Adipose tissue (tissue), 3 donors: Measurements from ENCODE around the gene TULP4. TPM values are rescaled to one million over a fixed set of nuclear protein-coding genes. Genes with fewer than 3 reads are reported as not detected.
"Not testable (repeated sequence)": the region's sequence is repeated elsewhere in the genome, so short reads cannot be mapped to it uniquely, and the experiment has no call there.

Experiments used
- H3K27ac ChIP-seq: one replicate; pipeline ENCODE4 v1.5.1; 2013; ENCODE audit warnings: low read depth, low read length
- WGBS, 3 donors: extraction: QIAGEN DNeasy Blood & Tissue Kit; methylation state at CpG; one replicate each; pipeline ENCODE4 v1.1.7; 2013; 5-methylcytosine and 5-hydroxymethylcytosine counted together
- polyA plus RNA-seq, 3 donors: library from polyadenylated mRNA; stranded (reverse); fragments of 200-250 nt; gene quantifications; one replicate each; pipeline ENCODE4 v1.2.3, GENCODE V29; 2013
- donor health status: healthy with polysubstance abuse.
- donor health status: Bipolar disorder and iron deficiency.
- donor health status: healthy.

The TULP4 gene
- polyA plus RNA-seq, 3 donors, result 2.5 to 7.3 (median 6.6) TPM

DNA sequence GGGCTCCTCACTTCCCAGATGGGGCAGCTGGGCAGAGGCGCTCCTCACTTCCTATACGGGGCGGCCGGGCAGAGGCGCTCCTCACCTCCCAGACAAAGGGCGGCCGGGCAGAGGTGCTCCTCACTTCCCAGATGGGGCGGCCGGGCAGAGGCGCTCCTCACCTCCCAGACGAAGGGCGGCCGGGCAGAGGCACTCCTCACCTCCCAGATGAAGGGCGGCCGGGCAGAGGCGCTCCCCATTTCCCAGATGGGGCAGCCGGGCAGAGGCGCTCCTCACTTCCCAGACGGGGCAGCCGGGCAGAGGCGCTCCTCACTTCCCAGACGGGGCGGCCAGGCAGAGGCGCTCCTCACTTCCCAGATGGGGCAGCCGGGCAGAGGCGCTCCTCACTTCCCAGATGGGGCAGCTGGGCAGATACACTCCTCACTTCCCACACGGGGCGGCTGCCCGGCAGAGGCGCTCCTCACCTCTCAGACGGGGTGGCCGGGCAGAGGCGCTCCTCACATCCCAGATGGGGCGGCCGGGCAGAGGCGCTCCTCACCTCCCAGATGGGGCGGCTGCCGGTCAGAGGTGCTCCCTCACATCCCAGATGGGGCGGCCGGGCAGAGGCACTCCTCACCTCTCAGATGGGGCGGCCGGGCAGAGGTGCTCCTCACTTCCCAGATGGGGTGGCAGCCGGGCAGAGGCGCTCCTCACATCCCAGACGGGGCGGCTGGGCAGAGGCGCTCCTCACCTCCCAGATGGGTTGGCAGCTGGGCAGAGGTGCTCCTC lies 36.7 kb downstream of the TULP4 start:
- WGBS, 3 donors, result 92 to 95% (median 93%) methylated on average over 39 to 47 of the region's 47 CpGs

DNA sequence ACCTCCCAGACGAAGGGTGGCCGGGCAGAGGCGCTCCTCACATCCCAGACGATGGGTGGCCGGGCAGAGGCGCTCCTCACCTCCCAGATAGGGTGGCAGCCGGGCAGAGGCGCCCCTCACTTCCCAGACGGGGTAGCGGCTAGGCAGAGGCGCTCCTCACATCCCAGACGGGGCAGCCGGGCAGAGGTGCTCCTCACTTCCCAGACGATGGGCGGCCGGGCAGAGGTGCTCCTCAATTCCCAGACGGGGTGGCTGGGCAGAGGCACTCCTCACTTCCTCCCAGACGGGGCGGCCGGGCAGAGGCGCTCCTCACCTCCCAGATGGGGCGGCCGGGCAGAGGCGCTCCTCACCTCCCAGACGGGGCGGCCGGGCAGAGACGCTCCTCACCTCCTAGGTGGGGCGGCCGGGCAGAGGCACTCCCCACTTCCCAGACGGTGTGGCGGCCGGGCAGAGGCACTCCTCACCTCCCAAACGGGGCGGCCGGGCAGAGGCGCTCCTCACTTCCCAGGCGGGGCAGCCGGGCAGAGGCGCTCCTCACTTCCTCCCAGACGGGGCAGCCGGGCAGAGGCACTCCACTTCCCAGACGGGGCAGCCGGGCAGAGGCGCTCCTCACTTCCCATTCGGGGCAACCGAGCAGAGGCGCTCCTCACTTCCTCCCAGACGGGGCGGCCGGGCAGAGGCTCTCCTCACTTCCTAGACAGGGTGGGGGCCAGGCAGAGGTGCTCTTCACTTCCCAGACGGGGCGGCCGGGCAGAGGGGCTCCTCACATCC lies 37.4 kb downstream of the TULP4 start:
- H3K27ac ChIP-seq, result not testable (repeated sequence)
- WGBS, 3 donors, result 95 to 99% (median 97%) methylated on average over 49 to 54 of the region's 54 CpGs

More for the DNA sequence above, 36.7 kb downstream of the TULP4 start:
- H3K27ac ChIP-seq, result not testable (repeated sequence)

DNA sequence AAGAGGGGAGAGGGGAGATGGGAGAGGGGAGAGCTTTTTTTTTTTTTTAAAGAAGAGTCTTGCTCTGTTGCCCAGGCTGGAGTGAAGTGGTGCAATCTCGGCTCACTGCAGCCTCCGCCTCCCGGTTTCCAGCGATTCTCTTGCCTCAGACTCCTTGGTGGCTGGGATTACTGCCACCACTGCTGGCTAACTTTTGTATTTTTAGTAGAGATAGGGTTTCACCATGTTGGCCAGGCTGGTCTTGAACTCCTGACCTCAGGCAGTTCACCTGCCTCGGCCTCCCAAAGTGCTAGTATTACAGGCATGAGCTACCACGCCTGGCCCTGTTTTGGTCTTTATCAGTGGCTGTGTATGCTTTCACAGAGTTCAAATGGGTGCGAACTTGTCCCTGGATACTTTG lies 38.5 kb downstream of the TULP4 start:
- not testable (repeated sequence) for H3K27ac ChIP-seq
- 98 to 99% (median 99%) methylated on average over 7 of the region's 7 CpGs for WGBS, 3 donors

DNA sequence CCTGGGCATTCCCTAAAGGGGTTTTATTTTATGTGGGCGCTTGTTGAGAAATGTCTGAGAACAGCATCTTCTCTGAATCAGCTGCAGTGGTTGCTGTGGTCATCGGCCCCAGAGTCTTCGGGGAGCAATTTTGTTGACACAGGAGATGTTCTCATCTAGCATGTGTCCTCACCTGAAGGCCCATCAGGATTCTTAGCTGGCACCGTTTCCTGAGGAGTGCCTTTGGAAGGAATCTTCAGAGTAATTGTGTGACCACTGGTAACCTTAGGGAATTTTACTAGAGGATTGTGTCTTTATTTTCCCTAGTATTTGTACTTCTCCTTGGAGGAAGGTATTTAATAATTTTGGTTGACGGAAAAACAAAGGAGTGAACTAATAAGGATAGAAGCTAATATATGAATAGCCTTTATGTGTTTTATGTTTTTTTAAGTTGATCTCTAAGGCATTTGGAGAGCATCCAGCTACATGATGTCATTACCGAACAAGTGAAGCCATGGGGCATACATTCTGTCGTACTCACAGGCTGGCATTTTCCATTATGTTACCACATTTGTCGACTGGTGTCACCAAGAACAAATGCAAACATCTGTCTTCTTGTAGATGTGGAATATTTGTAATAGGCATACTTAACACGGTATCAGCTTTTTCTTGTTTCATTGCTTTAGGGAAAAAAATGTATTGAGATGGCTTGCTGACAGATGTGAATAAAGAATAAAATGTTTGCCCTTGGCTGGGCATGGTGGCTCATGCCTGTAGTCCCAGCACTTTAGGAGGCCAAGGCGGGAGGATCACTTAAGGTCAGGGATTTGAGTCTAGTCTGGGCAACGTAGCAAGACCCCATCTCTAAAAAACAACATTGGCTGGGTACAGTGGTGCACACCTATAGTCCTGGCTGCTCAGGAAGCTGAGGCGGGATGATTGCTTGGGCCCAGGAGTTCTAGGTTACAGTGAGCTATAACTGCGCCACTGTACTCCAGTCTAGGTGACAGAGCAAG lies 41.9 kb downstream of the TULP4 start:
- H3K27ac ChIP-seq, result no peak overlapping the region
- 92 to 95% (median 95%) methylated on average over 13 of the region's 13 CpGs for WGBS, 3 donors

DNA sequence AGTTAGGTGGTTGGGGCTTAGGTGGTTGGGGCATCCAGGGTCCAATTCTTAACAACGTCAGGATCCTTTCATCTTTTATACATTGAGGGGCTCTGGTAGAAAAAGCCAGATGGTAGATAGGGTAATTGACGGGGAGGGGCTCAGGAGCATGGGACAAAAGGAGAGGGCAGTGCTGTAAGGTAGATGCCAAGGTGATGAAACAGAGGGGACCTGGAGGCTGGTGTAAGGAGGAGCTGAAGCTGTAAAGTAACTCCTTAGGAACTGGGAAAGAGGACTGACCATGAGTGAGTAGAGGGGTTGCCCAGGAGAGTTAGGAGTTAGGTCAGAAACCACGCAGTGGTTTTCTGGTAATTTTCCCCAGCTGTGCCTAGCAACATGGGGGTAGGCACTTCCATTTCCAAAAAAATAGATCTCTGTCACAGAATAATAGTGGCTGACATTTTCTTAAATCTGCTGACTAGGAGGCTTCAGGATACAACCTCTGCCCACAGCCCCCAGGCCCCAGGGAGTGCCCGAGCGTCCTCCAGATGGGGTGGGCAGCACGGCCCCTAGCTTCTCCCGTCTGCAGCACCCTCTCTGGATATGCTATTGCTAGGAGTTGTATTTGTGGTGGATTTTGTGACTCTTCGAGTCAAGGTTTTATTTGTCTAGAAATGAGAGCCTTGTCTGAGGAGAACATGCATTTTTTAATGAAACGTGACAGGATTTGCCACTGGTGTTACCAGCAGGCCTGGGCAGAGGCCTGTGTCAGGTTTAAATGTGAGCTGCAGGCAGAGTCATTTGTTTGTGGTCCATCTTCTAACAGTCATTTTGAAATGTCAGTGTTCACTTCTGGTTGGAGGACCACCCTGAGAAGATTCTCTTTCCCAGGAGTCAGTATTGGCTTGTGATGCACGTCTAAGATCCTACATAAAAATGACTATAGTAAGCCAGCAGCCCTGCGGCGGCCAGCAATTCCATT lies 44.6 kb downstream of the TULP4 start:
- WGBS, 3 donors, result 91 to 95% (median 93%) methylated on average over 12 of the region's 12 CpGs
- H3K27ac ChIP-seq, result no peak overlapping the region

DNA sequence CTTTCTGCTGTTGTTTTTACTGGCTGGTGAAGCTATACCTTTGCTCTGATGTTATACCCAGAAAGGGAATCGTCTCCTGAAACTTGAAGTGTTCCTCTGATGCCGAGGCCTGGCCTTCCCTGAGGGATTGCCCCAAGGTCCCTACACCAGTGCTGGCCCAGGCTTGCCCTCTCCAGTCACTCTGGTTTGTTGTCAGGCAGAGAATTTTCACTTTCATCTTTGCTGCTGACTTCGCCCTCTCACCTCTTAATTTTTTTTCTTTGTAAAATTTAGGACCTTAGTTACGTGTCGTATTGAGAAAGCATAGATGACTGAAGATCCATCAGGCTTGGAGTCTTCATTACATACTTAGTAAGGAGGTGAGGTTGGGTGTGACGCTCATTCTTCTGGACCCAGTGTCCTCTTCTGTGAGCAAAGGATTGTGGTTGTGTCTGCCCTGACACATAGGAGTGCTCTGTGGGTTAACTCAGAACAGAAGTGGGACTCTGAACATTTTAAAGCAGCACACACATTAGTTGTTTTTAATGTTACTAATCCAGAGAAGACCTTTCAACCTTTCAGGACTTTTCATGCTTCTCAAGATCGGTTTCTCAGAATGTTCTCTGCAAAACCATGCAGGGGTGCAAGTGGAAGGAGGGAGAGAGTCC lies 45.4 kb downstream of the TULP4 start:
- H3K27ac ChIP-seq, result no peak overlapping the region
- 67 to 89% (median 89%) methylated on average over 7 of the region's 7 CpGs for WGBS, 3 donors

DNA sequence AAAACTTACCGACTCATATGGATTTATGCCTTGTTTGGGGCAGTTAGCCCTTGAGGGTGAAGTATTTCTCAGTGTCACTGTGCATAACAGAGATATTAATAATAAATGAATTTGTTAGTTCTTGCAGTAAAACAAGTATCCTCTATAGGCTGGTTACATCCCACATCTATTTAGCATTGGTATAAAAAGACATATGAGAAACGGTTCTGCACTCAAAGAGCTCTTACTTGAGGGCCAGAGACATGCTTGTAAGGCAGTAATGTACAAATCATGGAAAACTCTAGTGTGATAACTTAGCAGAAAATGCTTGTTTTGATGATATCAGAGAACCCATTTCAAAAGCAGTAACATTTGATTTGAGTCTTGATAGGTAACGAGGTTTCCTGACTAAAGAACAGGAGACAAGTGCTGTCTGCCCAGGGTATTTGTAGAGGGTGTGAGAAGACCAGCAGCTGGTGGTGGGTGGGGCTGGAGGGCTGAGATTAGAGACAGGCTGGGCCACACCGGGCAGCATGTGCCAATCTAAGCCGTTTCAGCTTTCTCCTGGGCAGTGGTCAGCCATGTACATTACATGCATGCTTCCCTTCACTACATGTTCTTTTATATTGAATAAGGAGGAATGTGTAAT lies 46.3 kb downstream of the TULP4 start:
- 45 to 87% (median 82%) methylated on average over 5 of the region's 5 CpGs for WGBS, 3 donors
- no peak overlapping the region for H3K27ac ChIP-seq

DNA sequence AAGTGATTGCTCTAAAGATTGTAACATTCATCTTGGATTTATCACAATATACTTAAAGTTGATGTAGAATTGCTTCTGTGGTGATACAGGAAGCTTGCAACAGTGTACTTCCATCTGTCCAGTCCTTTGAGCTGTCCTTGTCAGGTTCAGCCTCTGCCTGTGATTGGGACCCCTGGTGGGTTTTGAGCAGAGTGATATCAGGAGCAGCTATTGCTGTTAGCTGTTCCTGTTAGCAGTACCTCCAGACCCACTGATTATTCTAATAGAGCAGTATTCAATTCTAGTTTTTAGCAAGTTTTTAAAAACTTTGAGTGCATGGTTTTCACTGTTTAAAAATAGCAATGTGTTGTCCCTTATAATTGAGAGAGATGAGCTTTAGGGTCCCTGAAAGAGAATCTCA lies 48.8 kb downstream of the TULP4 start:
- no peak overlapping the region for H3K27ac ChIP-seq

DNA sequence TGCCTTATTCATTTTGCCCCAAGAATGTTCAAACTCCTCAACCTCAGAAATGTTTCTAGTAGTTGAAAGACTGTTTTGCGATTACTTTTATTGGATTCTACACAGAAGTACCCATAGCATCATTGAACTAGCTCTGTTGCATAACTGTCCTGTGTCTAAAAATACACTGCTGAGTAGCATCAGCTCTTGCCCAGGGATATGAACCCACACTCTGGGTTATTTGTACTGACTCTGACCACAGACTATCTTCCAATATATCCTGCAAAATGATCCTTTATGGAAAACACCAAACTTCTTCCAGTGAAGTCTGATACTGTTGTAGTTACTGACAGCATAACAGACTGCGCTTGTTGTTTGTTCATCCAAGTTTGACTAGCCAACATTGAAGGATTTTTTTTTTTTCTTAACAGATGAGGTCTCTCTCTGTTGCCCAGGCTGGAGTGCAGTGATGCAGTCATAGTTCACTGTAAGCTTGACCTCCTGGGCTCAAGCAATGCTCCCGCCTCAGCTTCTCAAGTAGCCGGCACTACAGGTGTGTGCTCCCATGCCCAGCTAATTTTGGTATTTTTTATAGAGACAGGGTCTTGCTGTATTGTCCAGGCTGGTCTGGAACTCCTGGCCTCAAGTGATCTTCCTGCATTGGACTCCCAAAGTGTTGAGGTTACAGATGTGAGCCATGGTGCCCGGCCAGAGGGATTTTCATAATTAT lies 49.9 kb downstream of the TULP4 start:
- no peak overlapping the region for H3K27ac ChIP-seq
- WGBS, 3 donors, result 87 to 95% (median 93%) methylated on average over 5 of the region's 5 CpGs

DNA sequence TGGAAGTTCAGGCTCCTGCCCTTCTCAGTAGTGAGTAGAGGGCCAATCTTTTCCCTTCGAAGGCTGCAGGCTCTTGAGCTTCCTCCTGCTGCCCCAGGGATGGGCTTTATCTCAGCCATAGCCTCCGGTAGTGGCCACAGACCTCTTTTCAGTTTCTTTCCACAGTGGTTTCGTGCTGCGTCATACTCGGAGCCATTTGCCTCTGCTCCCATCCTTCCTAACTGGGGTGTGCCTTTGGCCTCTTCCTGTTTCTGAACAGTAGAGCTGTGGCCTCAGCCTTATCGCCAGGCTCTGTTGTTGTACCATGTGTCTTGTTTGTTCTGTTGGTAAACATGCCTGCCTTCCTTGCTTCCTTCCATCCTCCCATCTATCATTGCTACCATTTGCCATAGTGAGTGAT lies 54.1 kb downstream of the TULP4 start:
- WGBS, 3 donors, result 72 to 97% (median 85%) methylated on average over 6 of the region's 6 CpGs
- H3K27ac ChIP-seq, result no peak overlapping the region

DNA sequence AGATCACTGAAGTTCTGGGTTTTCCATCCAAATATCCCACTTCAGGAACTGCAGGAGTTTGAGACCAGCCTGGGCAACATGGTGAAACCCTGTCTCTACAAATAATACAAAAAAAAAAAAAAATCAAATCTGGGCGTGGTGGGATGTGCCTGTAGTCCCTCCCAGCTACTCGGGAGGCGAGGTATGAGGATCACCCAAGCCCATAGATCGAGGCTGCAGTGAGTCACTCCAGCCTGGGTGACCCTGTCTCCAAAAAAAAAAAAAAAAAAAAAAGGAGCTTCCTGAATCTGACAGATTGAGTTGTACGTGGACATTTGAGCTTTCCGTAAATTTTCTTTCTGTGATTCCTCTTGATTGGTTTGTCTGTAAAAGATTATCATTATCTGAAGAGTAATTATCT lies 55.6 kb downstream of the TULP4 start:
- no peak overlapping the region for H3K27ac ChIP-seq
- 95 to 98% (median 95%) methylated on average over 6 of the region's 6 CpGs for WGBS, 3 donors

DNA sequence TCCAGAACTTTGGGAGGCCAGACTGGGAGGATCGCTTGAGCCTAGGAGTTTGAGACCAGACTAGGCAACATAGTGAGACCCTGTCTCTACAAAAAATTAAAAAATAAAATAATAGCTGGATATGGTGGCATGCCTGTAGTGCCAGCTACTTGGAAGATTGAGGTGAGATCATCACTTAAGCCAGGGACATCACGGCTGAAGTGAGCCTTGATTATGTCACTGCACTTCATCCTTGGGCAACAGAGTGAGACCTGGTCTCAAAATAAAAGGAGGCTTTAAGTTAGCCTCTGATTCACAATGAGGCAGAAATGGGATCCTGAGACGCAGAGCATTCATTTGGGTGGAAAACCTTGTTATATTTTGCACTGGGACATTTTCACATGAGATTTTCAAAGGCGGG lies 57.0 kb downstream of the TULP4 start:
- H3K27ac ChIP-seq, result no peak overlapping the region
- whole genome bisulfite sequencing, 3 donors, result 94 to 97% (median 95%) methylated on average over 4 of the region's 4 CpGs

DNA sequence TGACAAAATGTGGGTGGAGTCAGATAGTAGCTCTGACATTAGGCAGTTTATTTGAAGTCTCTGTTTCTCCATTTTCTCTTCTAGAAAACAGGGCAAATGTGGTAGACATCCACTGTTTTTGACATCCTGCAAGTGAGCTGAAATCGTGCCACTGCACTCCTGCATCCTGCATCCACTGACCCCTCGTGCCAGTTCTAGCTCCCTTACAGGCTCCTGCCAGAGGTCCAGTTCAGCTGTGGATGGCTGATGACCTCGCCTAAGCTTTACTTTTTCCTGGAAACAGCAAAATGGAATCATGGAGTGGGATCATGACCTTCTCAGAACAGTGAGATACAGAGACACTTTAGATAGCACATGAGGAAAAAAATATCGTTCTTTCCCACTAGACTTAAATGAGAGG lies 58.5 kb downstream of the TULP4 start:
- 75 to 89% (median 78%) methylated on average over 4 of the region's 4 CpGs for WGBS, 3 donors
- no peak overlapping the region for H3K27ac ChIP-seq

DNA sequence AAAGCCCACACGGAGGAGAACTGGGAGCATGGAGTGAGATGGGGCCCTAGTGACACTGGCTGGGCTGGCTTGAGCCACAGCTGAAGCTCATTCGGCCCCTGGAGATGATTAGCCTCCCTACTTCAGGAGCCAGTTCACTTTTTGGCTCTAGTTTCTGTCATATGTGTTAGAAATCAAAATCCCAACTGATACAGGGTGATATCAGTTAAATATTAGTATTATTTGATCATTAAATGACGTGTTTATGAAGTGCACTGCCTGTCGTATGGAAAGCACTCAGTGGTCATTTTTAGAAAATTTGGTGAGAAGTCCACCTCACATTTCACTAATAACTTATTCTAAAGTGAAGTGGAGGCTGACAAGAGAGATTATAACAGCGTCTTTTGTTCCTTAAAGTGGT lies 59.0 kb downstream of the TULP4 start:
- H3K27ac ChIP-seq, result no peak overlapping the region
- WGBS, 3 donors, result 74 to 81% (median 80%) methylated on average over 5 of the region's 5 CpGs

DNA sequence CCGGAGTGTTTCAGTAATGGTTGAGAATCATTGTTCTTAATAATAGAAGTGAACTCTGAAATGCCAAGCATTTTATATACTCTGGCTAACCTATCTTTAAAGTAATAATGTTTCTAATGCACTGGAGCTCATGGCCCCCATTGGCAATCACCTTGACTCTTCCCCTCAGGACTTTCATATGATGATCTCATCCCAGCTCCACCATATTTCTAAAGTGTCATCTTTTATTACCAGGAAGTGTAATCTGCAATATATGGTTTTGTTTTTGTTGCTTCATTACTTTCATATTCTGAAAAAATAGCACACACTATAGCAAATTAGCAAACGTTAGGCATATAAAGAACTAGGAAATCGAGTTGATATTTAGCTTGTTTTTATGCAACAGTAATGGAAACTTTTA lies 60.3 kb downstream of the TULP4 start:
- 53 to 72% (median 67%) methylated on average over 3 of the region's 3 CpGs for whole genome bisulfite sequencing, 3 donors
- no peak overlapping the region for H3K27ac ChIP-seq

DNA sequence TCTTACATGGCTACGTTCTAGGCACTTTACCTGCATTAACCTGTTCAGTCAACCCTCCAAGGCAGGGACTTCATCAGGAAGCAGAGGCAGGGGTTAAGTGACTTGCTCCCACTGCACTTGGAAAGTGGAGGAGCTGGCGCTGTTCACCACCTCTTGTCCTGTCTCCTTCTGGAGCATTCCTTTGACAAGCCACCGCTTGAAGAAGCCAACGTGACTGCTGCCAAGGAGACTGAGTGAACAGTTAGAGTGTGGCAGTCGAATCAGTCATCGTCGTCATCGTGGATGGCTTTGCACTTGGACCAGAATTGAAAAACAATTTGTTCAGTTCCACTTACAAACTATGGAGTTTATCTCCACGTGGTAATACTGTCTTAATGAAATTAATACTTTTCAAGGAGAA lies 60.9 kb downstream of the TULP4 start:
- no peak overlapping the region for H3K27ac ChIP-seq
- WGBS, 3 donors, result 85 to 95% (median 94%) methylated on average over 9 of the region's 9 CpGs
